Stimulated activated effector memory CD8-positive, alpha-beta T cell treated with anti-CD3 and anti-CD28 coated beads, Interleukin-12 subunit alpha, Interleukin-12 subunit beta, amount 100 ng/mL, for 72 hours (primary cell): Measurements from ENCODE around the gene KHSRP.
"Not testable (repeated sequence)": the region's sequence is repeated elsewhere in the genome, so short reads cannot be mapped to it uniquely, and the experiment has no call there.

Source experiments
- ATAC-seq: fragments of 150-1000 bp; cut with Tn5 transposase; 2 replicates; pipeline ENCODE4 v1.10.0; 2021
- DNase-seq, 2 donors: peaks; one replicate each; pipeline ENCODE4 v3.0.0; 2021 to 2022; ENCODE audit warnings: low spot score in 2 of 2
- H3K27ac Mint-ChIP-seq: one replicate; pipeline ENCODE4 v1.8.0; 2022; ENCODE audit warnings: mild to moderate bottlenecking, mixed read lengths
- H3K36me3 Mint-ChIP-seq: one replicate; pipeline ENCODE4 v1.8.0; 2022; ENCODE audit warnings: mild to moderate bottlenecking, mixed read lengths
- H3K4me1 Mint-ChIP-seq: one replicate; pipeline ENCODE4 v1.8.0; 2022; ENCODE audit warnings: mixed read lengths
- H3K4me3 Mint-ChIP-seq: one replicate; pipeline ENCODE4 v1.8.0; 2022; ENCODE audit warnings: mild to moderate bottlenecking, mixed read lengths
- H3K9me3 Mint-ChIP-seq: one replicate; pipeline ENCODE4 v1.8.0; 2022; ENCODE audit warnings: mixed read lengths

The KHSRP gene

DNA sequence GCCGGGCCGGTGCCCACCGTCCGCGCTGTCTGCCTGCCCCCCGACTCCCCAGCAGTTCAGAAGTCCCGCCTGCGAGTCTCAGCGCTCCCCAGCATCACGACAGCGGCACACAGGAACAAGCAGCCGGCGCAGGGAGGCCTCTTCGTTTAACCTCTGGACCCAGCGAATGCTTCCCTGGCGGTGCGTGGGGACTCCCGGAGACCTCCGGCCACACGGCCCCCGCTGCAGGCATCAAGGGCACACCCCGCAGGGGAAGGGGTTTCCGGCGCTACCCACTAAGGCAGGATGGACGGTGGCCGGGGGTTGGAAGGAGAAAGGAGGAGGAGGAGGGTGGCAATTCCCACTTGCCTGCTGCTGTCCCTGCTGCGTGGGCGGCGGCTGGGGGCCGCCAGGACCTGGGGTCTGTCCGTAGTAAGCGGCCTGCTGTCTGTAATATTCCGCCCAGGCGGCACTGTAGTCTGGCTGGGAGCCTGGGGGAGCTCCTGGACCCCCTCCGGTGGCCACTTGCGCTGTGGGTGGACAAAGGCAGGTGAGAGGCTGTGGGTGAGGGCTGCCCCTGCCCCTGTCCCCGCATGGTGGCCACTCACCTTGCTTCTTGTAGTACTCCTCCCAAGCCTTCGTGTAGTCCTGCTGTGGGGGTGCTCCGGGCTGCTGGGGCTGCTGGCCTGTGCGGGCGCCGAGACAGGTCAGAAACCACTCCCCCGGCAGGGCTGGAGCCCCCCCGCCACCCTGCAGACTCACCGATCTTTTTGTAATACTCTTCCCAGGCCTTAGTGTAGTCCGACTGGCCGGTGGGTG is 9.6 kb downstream of the KHSRP start:
- peaks cover 80% of the 10 kb centered on the region for H3K36me3 Mint-ChIP-seq
- DNase-seq: no peak
- no peak overlapping the region for H3K27ac Mint-ChIP-seq
- no peaks in the 10 kb centered on the region for H3K9me3 Mint-ChIP-seq
- ATAC-seq: no peak
- no peaks in the 10 kb centered on the region for H3K4me1 Mint-ChIP-seq
- no peak overlapping the region for H3K4me3 Mint-ChIP-seq

DNA sequence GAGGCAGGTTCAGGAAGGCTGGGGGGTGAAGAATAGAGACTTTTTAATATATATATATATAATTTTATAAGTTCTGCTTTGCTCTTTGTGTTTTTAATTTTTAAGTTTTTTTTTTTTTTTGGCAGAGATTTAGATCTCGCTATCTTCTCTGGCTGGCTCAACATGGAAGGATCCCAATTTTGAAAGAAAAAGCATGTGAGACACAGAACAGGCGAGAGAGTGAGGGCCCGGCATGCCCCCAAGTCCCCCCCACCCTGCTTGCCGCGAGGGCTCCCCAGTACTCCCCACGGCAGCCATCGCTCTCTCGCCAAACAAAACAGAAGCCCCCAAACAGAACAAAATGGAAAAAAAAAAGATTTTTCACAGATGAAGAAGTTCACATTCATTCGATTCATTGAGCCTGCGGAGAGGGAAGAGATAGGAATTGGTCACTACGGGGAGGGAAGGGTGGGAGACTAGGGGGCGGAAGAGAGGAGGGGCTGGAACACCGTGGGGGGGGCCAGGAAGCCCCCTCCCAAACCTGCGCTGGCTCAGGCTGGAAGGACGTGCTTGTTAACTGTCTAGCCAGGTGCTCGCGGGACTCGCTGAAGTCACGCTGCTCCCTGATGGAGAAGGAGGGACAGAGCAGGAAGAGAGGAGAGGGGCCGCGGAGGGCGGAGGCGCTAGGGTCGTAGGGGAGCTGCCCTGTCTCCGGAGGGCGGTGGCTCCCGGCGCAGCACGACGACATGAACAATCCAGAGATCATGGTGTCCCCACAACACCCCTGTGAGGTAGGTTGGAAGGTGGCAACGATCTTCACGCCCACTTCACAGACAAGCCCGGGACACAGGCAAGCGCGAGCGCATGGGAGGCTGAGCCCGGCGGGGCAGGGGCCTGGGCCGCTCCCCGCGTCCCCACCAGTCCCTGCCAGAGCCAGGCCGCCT is 10.6 kb downstream of the KHSRP start:
- no peaks in the 10 kb centered on the region for H3K4me1 Mint-ChIP-seq
- no peaks in the 10 kb centered on the region for H3K9me3 Mint-ChIP-seq
- no peak overlapping the region for H3K27ac Mint-ChIP-seq
- DNase-seq (no peak), ATAC-seq (no peak)
- H3K4me3 Mint-ChIP-seq: no peak overlapping the region
- peaks cover 70% of the 10 kb centered on the region for H3K36me3 Mint-ChIP-seq

DNA sequence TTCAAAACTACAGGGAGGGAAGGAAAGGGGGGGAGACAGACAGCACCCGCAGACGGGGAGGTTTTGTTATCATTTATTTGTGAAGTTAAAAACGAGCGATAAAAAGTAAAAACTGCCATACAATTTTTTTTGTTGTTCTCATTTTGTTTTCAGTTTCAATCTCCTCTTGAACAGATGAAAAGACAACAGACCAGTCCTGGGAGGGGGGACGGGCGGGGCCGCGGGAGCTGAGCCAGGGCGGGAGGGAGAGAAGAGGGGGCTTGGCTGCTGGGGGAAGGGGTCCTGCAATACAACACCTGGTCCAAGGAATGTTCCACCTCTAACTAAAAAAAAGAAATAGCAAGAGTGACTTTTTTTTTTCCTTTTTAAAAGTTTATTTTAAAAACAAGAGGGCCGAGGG is 11.3 kb downstream of the KHSRP start:
- H3K9me3 Mint-ChIP-seq: no peaks in the 10 kb centered on the region
- peaks cover 63% of the 10 kb centered on the region for H3K36me3 Mint-ChIP-seq
- H3K4me3 Mint-ChIP-seq: no peak overlapping the region
- ATAC-seq: no peak
- no peaks in the 10 kb centered on the region for H3K4me1 Mint-ChIP-seq
- H3K27ac Mint-ChIP-seq: no peak overlapping the region
- no peak for DNase-seq

DNA sequence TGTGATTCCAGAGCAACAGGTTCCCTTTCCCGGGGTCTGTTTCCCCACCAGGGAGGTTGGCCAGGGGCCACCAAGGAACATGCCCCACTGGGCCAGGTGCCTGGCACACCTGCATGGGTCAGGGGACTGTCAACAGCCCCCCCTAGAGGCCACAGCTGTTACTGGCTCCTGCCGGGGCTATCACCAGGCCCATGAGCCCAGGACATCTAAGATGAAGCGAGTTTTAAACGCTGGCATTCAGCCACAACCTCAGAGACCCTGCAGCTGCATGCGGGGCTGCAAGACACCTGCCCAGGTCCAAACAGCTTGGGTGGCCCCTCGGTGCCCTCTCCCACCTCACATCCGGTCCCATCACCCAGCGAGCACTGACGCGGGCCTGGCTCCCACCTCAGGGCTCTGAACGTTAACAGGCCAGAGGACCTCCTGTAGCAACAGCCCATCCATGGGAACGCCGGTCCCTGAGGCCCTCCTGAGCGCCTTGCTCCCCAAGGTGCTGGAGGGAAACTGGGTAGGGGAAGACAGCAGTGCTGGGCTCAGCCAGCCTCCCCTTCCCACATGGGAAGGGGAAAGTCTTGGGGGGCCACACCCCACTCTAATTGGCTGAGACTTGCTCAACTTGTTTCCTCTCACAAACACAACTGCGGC is 12.0 kb downstream of the KHSRP start:
- DNase-seq (peak; percentile 42 to 63), ATAC-seq (peak; percentile 76)
- Mint-ChIP-seq H3K9me3 (no peaks in the 10 kb centered on the region), H3K4me3 (no peak overlapping the region), H3K27ac (no peak overlapping the region), H3K36me3 (peaks cover 56% of the 10 kb centered on the region), H3K4me1 (no peaks in the 10 kb centered on the region)

DNA sequence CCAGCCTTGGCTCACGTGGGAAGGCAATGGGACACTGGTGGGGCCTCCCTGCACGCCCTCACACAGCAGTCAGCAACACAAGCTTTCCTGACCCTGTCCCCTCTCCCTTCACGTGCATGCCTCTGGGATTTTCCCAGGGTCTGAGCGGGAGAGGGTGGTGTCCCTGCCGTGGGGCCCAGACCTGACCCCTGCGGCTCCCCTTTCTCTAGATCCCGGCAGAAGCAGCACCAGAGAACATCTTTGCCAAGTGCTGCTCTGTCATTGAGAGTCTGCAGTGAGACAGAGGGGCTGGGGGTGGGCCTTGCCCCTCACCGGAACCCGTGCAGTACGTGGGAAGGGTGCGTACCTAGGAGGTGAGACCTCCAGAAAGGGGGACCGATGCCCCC is 12.6 kb downstream of the KHSRP start:
- Mint-ChIP-seq H3K9me3 (no peaks in the 10 kb centered on the region), H3K4me3 (no peak overlapping the region), H3K4me1 (no peaks in the 10 kb centered on the region), H3K27ac (no peak overlapping the region), H3K36me3 (peaks cover 51% of the 10 kb centered on the region)
- peak; percentile 15 for ATAC-seq
- no peak for DNase-seq

DNA sequence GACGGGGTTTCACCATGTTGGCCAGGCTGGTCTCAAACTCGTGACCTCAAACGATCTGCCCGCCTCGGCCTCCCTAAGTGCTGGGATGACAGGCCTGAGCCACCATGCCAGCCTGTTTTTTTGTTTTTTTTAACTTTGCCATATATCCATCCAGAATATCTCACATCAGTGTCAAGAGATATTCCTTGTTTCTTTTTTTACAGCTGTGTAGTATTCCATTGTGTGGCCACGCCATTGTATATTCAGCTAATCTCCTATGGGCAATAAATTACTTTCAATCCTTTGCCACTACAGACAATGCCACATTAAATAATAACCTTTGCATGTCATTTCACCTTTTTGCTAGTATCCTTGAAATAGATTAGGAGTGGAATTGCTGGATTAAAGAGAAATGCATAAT is 15.3 kb downstream of the KHSRP start:
- H3K4me1 Mint-ChIP-seq: no peaks in the 10 kb centered on the region
- no peak overlapping the region for H3K4me3 Mint-ChIP-seq
- H3K27ac Mint-ChIP-seq: no peak overlapping the region
- H3K9me3 Mint-ChIP-seq: no peaks in the 10 kb centered on the region
- H3K36me3 Mint-ChIP-seq: peaks cover 24% of the 10 kb centered on the region
- ATAC-seq: no peak
- DNase-seq: no peak

DNA sequence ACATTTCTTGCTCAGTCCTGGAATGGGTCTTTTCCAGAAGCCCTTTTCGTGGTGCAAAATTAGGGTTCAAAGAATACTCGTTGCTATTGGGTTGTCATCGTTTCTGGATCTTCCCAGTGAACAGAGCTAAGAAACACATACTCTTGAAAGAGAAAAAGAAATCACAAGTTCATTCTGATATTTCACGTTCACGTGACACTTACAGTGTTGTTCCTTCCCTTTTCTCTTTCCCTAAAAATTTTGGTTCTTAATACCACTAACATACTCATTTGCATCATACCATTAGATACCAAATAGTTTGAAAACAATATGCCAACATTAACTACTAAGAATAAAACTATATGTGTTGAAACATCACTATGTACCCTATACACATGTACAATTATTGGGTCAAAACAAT is 18.2 kb downstream of the KHSRP start:
- Mint-ChIP-seq H3K27ac (no peak overlapping the region), H3K9me3 (no peaks in the 10 kb centered on the region), H3K4me1 (no peaks in the 10 kb centered on the region), H3K36me3 (no peaks in the 10 kb centered on the region), H3K4me3 (no peak overlapping the region)
- no peak for ATAC-seq
- DNase-seq: no peak

DNA sequence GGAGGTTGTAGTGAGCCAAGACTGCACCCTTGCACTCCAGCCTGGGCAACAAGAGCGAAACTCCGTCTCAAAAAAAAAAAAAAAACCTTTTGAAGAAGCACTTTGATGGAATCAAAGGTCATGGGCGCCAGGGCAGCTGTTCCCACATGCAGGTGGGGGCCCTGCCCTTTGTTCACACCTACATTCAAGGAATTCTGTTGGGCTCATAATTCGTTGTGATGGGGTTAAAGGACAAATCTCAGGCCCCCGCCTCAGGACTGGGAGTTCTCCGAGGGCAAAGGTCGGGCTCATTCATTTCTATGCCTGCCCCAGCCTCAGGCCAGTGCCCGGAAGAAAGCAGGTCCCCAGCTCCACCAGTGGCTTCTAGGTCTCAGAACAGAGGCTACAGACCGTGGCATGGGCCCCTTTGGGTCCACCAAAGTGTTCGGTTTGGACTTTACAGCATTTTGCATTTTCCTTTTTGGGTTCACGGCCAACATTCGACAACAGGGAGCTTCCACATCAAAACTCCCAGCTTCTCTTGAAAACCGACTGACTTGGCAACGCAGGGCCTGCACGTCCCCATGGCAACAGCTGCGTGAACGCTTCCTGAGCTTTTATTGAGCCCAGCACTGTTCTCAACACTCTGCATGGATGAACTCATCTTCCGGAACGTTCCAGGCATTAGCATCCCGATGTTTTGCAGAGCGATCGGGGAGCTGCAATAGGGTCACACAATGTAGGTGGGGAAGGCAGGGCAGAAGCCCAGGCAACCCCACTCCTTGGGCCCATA is 21.6 kb downstream of the KHSRP start:
- Mint-ChIP-seq H3K36me3 (no peaks in the 10 kb centered on the region), H3K27ac (no peak overlapping the region), H3K9me3 (no peaks in the 10 kb centered on the region), H3K4me1 (no peaks in the 10 kb centered on the region), H3K4me3 (no peak overlapping the region)
- DNase-seq (no peak), ATAC-seq (no peak)

DNA sequence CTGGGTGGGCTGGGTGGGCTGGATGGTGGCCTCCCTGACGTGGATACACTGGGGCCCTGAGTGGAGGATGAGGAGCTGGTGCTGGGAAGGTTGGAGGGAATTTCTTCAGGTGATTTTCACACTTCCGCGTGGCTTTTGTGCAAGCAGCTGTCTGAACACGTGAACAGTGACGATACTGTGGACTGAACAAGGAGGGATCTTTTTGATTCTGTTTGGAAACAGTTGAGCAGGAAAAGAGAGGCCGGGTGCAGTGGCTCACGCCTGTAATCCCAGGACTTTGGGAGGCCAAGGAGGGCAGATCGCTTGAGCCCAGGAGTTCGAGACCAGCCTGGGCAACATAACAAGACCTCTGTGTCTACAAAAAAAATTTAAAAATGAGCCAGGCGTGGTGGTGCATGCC is 22.6 kb downstream of the KHSRP start:
- Mint-ChIP-seq H3K4me1 (no peaks in the 10 kb centered on the region), H3K27ac (no peak overlapping the region), H3K9me3 (no peaks in the 10 kb centered on the region), H3K36me3 (no peaks in the 10 kb centered on the region), H3K4me3 (no peak overlapping the region)
- DNase-seq (no peak), ATAC-seq (no peak)

DNA sequence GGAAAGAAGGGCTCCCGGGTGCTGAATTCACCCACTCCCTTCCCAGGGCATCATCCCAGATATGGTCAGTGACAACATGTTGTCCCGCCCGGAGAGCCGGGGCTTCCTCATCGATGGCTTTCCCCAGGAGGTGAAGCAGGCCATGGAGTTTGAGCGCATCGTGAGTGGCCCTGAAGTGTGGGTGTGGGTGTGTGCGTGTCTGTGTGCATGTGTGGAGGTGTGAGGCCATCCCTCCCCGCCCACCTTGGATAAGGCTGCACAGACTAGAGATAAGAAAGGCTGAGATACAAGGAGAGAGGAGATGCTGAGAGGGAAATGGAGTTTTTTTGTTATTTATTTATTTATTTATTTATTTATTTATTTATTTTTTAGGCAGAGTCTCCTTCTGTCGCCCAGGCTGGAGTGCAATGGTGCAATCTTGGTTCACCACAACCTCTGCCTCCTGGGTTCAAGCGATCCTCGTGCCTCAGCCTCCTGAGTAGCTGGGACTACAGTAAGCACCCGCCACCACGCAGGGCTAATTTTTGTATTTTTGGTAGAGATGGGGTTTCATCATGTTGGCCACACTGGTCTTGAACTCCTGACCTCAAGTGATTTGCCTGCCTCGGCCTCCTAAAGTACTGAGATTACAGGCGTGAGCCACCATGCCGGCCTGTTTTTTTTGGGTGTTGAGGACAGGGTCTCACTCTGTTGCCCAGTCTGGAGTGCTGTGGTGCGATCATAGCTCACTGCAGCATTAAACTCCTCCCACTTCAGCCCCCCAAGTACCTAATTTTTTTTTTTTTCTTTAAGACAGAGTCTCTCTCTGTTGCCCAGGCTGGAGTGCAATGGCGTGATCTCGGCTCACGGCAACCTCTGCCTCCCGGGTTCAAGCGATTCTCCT is 24.3 kb downstream of the KHSRP start:
- H3K4me3 Mint-ChIP-seq, H3K4me1 Mint-ChIP-seq, H3K9me3 Mint-ChIP-seq: not testable (repeated sequence)

DNA sequence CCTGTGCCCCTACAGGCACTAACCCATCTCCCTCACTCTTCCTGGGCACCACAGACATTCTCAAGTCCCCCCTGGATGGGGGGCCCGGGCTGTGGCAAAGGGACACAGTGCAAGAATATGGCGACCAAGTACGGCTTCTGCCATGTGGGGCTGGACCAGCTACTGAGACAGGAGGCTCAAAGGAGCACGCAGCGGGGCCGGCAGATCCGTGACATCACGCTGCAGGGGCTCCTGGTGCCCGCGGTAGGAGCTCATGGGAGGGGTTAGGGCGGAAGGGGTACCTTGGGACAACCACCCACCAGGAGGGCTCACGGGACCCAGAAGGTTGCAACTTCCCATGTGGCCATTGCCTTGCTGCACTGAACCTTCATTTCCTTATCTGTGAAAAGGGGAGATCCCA is 28.3 kb downstream of the KHSRP start:
- Mint-ChIP-seq H3K9me3 (no peaks in the 10 kb centered on the region), H3K36me3 (peaks cover 25% of the 10 kb centered on the region), H3K4me1 (peaks cover 23% of the 10 kb centered on the region), H3K27ac (no peak overlapping the region), H3K4me3 (no peak overlapping the region)
- ATAC-seq (no peak), DNase-seq (no peak)

More for the DNA sequence above, 24.3 kb downstream of the KHSRP start:
- not testable (repeated sequence) for H3K36me3 Mint-ChIP-seq, H3K27ac Mint-ChIP-seq, ATAC-seq, DNase-seq

- peak overlapping the region; percentile 87 for H3K4me3 Mint-ChIP-seq
- no peaks in the 10 kb centered on the region for H3K9me3 Mint-ChIP-seq
- H3K4me1 Mint-ChIP-seq: peaks cover 30% of the 10 kb centered on the region
- no peak for ATAC-seq
- H3K36me3 Mint-ChIP-seq: peaks cover 39% of the 10 kb centered on the region
- DNase-seq: no peak
- peak overlapping the region; percentile 96 for H3K27ac Mint-ChIP-seq
Measured at GRCh38 chr19:6394831-6395230, 29.8 kb downstream of the KHSRP start.

DNA sequence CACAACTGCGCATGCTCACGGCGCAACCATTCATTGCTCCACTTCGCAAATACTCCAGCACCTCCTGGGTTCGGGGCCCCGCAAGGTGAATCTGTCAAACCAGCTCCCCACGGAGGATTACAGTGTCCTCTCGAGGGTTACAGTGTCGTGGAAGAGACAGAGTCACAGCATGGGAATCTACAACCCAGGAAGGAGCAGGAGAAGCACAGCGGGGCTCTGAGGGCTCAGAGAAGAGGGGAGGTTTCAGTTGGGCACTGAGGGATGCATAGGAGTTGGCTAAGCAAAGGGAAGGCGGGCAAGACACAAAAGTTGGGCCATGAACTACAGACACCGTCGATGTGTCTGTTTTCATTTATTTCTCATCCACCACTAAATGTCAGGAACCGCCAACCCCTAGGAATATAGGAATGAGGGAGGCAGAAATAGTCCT is 30.6 kb downstream of the KHSRP start:
- Mint-ChIP-seq H3K27ac (peak overlapping the region; percentile 96), H3K9me3 (no peaks in the 10 kb centered on the region), H3K4me1 (peaks cover 30% of the 10 kb centered on the region), H3K4me3 (peak overlapping the region; percentile 87), H3K36me3 (peaks cover 48% of the 10 kb centered on the region)
- DNase-seq (no peak), ATAC-seq (no peak)
